ENCODE measurements around the gene RASGRF2.
A peak's percentile ranks its signal among the peaks of the same experiment; 100 is the strongest.

Gene RASGRF2

GRCh38 chr5:81203729-81204128 is 243.6 kb downstream of the RASGRF2 start:
- Histone ChIP-seq H2BK15ac (replicated peaks; ENCODE audit: low read depth) (no peak overlapping the region), H4K5ac (ENCODE audit: low read length) (no peak overlapping the region)
- WGBS (ENCODE audit: extremely low coverage, insufficient coverage, low lambda C conversion rate), result no CpG with 5 or more reads among the region's 3 CpGs

GRCh38 chr5:81204205-81204604 is 244.0 kb downstream of the RASGRF2 start:
- no peak overlapping the region for H4K8ac ChIP-seq (ENCODE audit: low read depth, low read length)
- H2BK15ac ChIP-seq (replicated peaks; ENCODE audit: low read depth), result no peak overlapping the region
- DNase-seq, result no peak
- H3K9ac ChIP-seq (ENCODE audit: low read length), result no peak overlapping the region
- H3K27ac ChIP-seq (ENCODE audit: low read depth, low read length), result no peak overlapping the region
- no peak overlapping the region for H2BK120ac ChIP-seq (ENCODE audit: low read depth, low read length)
- no CpG with 5 or more reads among the region's 1 CpG for WGBS (ENCODE audit: extremely low coverage, insufficient coverage, low lambda C conversion rate)
- H3K27me3 ChIP-seq (ENCODE audit: insufficient read depth, low read length, poor library complexity), result no peaks in the 10 kb centered on the region
- H3K4me2 ChIP-seq (ENCODE audit: low read length), result no peak overlapping the region
- no peak overlapping the region for H2AK5ac ChIP-seq (ENCODE audit: low read length)
- no peaks in the 10 kb centered on the region for H3K79me2 ChIP-seq (ENCODE audit: control insufficient read depth, insufficient read depth, low read length)
- no peak overlapping the region for H3K4me3 ChIP-seq (ENCODE audit: low read length)
- no peak overlapping the region for H3K18ac ChIP-seq (ENCODE audit: low read length)
- H3K79me1 ChIP-seq (ENCODE audit: low read length), result no peaks in the 10 kb centered on the region
- no peak overlapping the region for H3K4ac ChIP-seq (ENCODE audit: low read depth, low read length)
- no peak overlapping the region for H4K5ac ChIP-seq (ENCODE audit: low read length)
- no peak overlapping the region for H3K56ac ChIP-seq (ENCODE audit: low read length)
- no peaks in the 10 kb centered on the region for H3K4me1 ChIP-seq (ENCODE audit: control insufficient read depth, low read depth, low read length)
- H2BK5ac ChIP-seq (ENCODE audit: low read length), result no peak overlapping the region
- no peaks in the 10 kb centered on the region for H3K36me3 ChIP-seq (ENCODE audit: control insufficient read depth, insufficient read depth, low read length)
- no peak overlapping the region for H3K23ac ChIP-seq (ENCODE audit: low read length)

More at GRCh38 chr5:81203729-81204128, 243.6 kb downstream of the RASGRF2 start:
- Histone ChIP-seq H3K4me3 (ENCODE audit: low read length) (no peak overlapping the region), H3K18ac (ENCODE audit: low read length) (no peak overlapping the region), H3K23ac (ENCODE audit: low read length) (no peak overlapping the region), H3K36me3 (ENCODE audit: control insufficient read depth, insufficient read depth, low read length) (no peaks in the 10 kb centered on the region), H3K9ac (ENCODE audit: low read length) (no peak overlapping the region), H2AK5ac (ENCODE audit: low read length) (no peak overlapping the region), H2BK120ac (ENCODE audit: low read depth, low read length) (no peak overlapping the region), H3K79me2 (ENCODE audit: control insufficient read depth, insufficient read depth, low read length) (no peaks in the 10 kb centered on the region), H3K56ac (ENCODE audit: low read length) (no peak overlapping the region), H3K27me3 (ENCODE audit: insufficient read depth, low read length, poor library complexity) (no peaks in the 10 kb centered on the region), H3K79me1 (ENCODE audit: low read length) (no peaks in the 10 kb centered on the region), H4K8ac (ENCODE audit: low read depth, low read length) (no peak overlapping the region), H2BK5ac (ENCODE audit: low read length) (no peak overlapping the region), H3K4ac (ENCODE audit: low read depth, low read length) (no peak overlapping the region), H3K4me1 (ENCODE audit: control insufficient read depth, low read depth, low read length) (no peaks in the 10 kb centered on the region), H3K27ac (ENCODE audit: low read depth, low read length) (no peak overlapping the region), H3K4me2 (ENCODE audit: low read length) (no peak overlapping the region)
- no peak for DNase-seq

- no peaks in the 10 kb centered on the region for H3K27me3 ChIP-seq (ENCODE audit: insufficient read depth, low read length, poor library complexity)
- peak; percentile 30 for DNase-seq
- H3K36me3 ChIP-seq (ENCODE audit: control insufficient read depth, insufficient read depth, low read length), result no peaks in the 10 kb centered on the region
- no peak overlapping the region for H2AK5ac ChIP-seq (ENCODE audit: low read length)
- no peak overlapping the region for H4K5ac ChIP-seq (ENCODE audit: low read length)
- no peaks in the 10 kb centered on the region for H3K79me2 ChIP-seq (ENCODE audit: control insufficient read depth, insufficient read depth, low read length)
- H3K27ac ChIP-seq (ENCODE audit: low read depth, low read length), result no peak overlapping the region
- no peak overlapping the region for H3K4me2 ChIP-seq (ENCODE audit: low read length)
- H3K9ac ChIP-seq (ENCODE audit: low read length), result no peak overlapping the region
- no CpG with 5 or more reads among the region's 4 CpGs for WGBS (ENCODE audit: extremely low coverage, insufficient coverage, low lambda C conversion rate)
- no peak overlapping the region for H4K8ac ChIP-seq (ENCODE audit: low read depth, low read length)
- H3K79me1 ChIP-seq (ENCODE audit: low read length), result no peaks in the 10 kb centered on the region
- H3K4me3 ChIP-seq (ENCODE audit: low read length), result no peak overlapping the region
- H2BK15ac ChIP-seq (replicated peaks; ENCODE audit: low read depth), result no peak overlapping the region
- no peak overlapping the region for H2BK5ac ChIP-seq (ENCODE audit: low read length)
- H3K4me1 ChIP-seq (ENCODE audit: control insufficient read depth, low read depth, low read length), result no peaks in the 10 kb centered on the region
- H3K4ac ChIP-seq (ENCODE audit: low read depth, low read length), result no peak overlapping the region
- no peak overlapping the region for H3K56ac ChIP-seq (ENCODE audit: low read length)
- no peak overlapping the region for H2BK120ac ChIP-seq (ENCODE audit: low read depth, low read length)
- no peak overlapping the region for H3K18ac ChIP-seq (ENCODE audit: low read length)
- H3K23ac ChIP-seq (ENCODE audit: low read length), result no peak overlapping the region
These were observed 244.9 kb downstream of the RASGRF2 start for GRCh38 chr5:81205058-81205457.

GRCh38 chr5:81207009-81207408 is 246.8 kb downstream of the RASGRF2 start:
- no peak overlapping the region for H3K23ac ChIP-seq (ENCODE audit: low read length)
- no peak overlapping the region for H3K18ac ChIP-seq (ENCODE audit: low read length)
- WGBS (ENCODE audit: extremely low coverage, insufficient coverage, low lambda C conversion rate), result no CpG with 5 or more reads among the region's 5 CpGs
- H4K5ac ChIP-seq (ENCODE audit: low read length), result no peak overlapping the region
- H3K36me3 ChIP-seq (ENCODE audit: control insufficient read depth, insufficient read depth, low read length), result no peaks in the 10 kb centered on the region
- no peaks in the 10 kb centered on the region for H3K79me2 ChIP-seq (ENCODE audit: control insufficient read depth, insufficient read depth, low read length)
- no peaks in the 10 kb centered on the region for H3K4me1 ChIP-seq (ENCODE audit: control insufficient read depth, low read depth, low read length)
- H2BK5ac ChIP-seq (ENCODE audit: low read length), result no peak overlapping the region
- DNase-seq, result peak; percentile 51
- no peak overlapping the region for H2AK5ac ChIP-seq (ENCODE audit: low read length)
- no peak overlapping the region for H3K4ac ChIP-seq (ENCODE audit: low read depth, low read length)
- H3K4me3 ChIP-seq (ENCODE audit: low read length), result no peak overlapping the region
- no peak overlapping the region for H2BK15ac ChIP-seq (replicated peaks; ENCODE audit: low read depth)
- H3K56ac ChIP-seq (ENCODE audit: low read length), result no peak overlapping the region
- no peak overlapping the region for H2BK120ac ChIP-seq (ENCODE audit: low read depth, low read length)
- H3K9ac ChIP-seq (ENCODE audit: low read length), result no peak overlapping the region
- H4K8ac ChIP-seq (ENCODE audit: low read depth, low read length), result no peak overlapping the region
- no peak overlapping the region for H3K4me2 ChIP-seq (ENCODE audit: low read length)
- H3K27me3 ChIP-seq (ENCODE audit: insufficient read depth, low read length, poor library complexity), result no peaks in the 10 kb centered on the region
- H3K79me1 ChIP-seq (ENCODE audit: low read length), result no peaks in the 10 kb centered on the region
- no peak overlapping the region for H3K27ac ChIP-seq (ENCODE audit: low read depth, low read length)

GRCh38 chr5:81208904-81209303 is 248.7 kb downstream of the RASGRF2 start:
- Histone ChIP-seq H3K27me3 (ENCODE audit: insufficient read depth, low read length, poor library complexity) (no peaks in the 10 kb centered on the region), H2BK120ac (ENCODE audit: low read depth, low read length) (no peak overlapping the region), H3K27ac (ENCODE audit: low read depth, low read length) (no peak overlapping the region), H4K8ac (ENCODE audit: low read depth, low read length) (no peak overlapping the region), H3K4me3 (ENCODE audit: low read length) (no peak overlapping the region), H3K4ac (ENCODE audit: low read depth, low read length) (no peak overlapping the region), H3K9ac (ENCODE audit: low read length) (no peak overlapping the region), H2BK5ac (ENCODE audit: low read length) (no peak overlapping the region), H3K79me1 (ENCODE audit: low read length) (no peaks in the 10 kb centered on the region), H3K36me3 (ENCODE audit: control insufficient read depth, insufficient read depth, low read length) (no peaks in the 10 kb centered on the region), H4K5ac (ENCODE audit: low read length) (no peak overlapping the region), H3K18ac (ENCODE audit: low read length) (no peak overlapping the region), H3K4me1 (ENCODE audit: control insufficient read depth, low read depth, low read length) (no peaks in the 10 kb centered on the region), H3K23ac (ENCODE audit: low read length) (no peak overlapping the region), H3K4me2 (ENCODE audit: low read length) (no peak overlapping the region), H2BK15ac (replicated peaks; ENCODE audit: low read depth) (no peak overlapping the region), H3K79me2 (ENCODE audit: control insufficient read depth, insufficient read depth, low read length) (no peaks in the 10 kb centered on the region), H3K56ac (ENCODE audit: low read length) (no peak overlapping the region), H2AK5ac (ENCODE audit: low read length) (no peak overlapping the region)
- DNase-seq, result no peak
- no CpG with 5 or more reads among the region's 4 CpGs for WGBS (ENCODE audit: extremely low coverage, insufficient coverage, low lambda C conversion rate)

- Histone ChIP-seq H2BK120ac (ENCODE audit: low read depth, low read length) (no peak overlapping the region), H3K9ac (ENCODE audit: low read length) (no peak overlapping the region), H3K27me3 (ENCODE audit: insufficient read depth, low read length, poor library complexity) (no peaks in the 10 kb centered on the region), H4K5ac (ENCODE audit: low read length) (no peak overlapping the region), H3K4me3 (ENCODE audit: low read length) (no peak overlapping the region), H3K27ac (ENCODE audit: low read depth, low read length) (no peak overlapping the region), H3K23ac (ENCODE audit: low read length) (no peak overlapping the region), H3K56ac (ENCODE audit: low read length) (no peak overlapping the region), H3K79me2 (ENCODE audit: control insufficient read depth, insufficient read depth, low read length) (no peaks in the 10 kb centered on the region), H3K4ac (ENCODE audit: low read depth, low read length) (no peak overlapping the region), H2BK5ac (ENCODE audit: low read length) (no peak overlapping the region), H2AK5ac (ENCODE audit: low read length) (no peak overlapping the region), H2BK15ac (replicated peaks; ENCODE audit: low read depth) (no peak overlapping the region), H3K18ac (ENCODE audit: low read length) (no peak overlapping the region), H4K8ac (ENCODE audit: low read depth, low read length) (no peak overlapping the region), H3K4me2 (ENCODE audit: low read length) (no peak overlapping the region), H3K79me1 (ENCODE audit: low read length) (no peaks in the 10 kb centered on the region), H3K4me1 (ENCODE audit: control insufficient read depth, low read depth, low read length) (no peaks in the 10 kb centered on the region), H3K36me3 (ENCODE audit: control insufficient read depth, insufficient read depth, low read length) (no peaks in the 10 kb centered on the region)
- no CpG with 5 or more reads among the region's 5 CpGs for WGBS (ENCODE audit: extremely low coverage, insufficient coverage, low lambda C conversion rate)
- no peak for DNase-seq
These were observed 249.2 kb downstream of the RASGRF2 start for GRCh38 chr5:81209386-81209785.

Measured in mesendoderm (in vitro differentiated cells).